CD4-positive, alpha-beta T cell treated with Interleukin-17A for 4 hours (primary cell): Measurements from ENCODE around the gene N4BP2.
"Not testable (repeated sequence)": the region's sequence is repeated elsewhere in the genome, so short reads cannot be mapped to it uniquely, and the experiment has no call there.

Experiments used
- DNase-seq: peaks from one replicate; pipeline ENCODE4 v3.0.0-alpha.2; 2020; ENCODE audit warnings: mixed read lengths

Gene N4BP2

GRCh38 chr4:40056716-40057585 lies at the start of gene N4BP2:
Gene N4BP2, plus strand, starts transcription at chr4:40056850. Its CDS starts 40,491 bp downstream, at chr4:40097341.
- peak; percentile 80 for DNase-seq

GRCh38 chr4:40016007-40016406 lies 40.6 kb upstream of the N4BP2 start:
- no peak for DNase-seq

- DNase-seq: no peak
Observed at GRCh38 chr4:40020221-40020620, 36.4 kb upstream of the N4BP2 start.

GRCh38 chr4:40021116-40021515 lies 35.5 kb upstream of the N4BP2 start:
- not testable (repeated sequence) for DNase-seq

GRCh38 chr4:40024049-40024448 lies 32.6 kb upstream of the N4BP2 start:
- DNase-seq: not testable (repeated sequence)

- DNase-seq: no peak
Observed at GRCh38 chr4:40032785-40033184, 23.9 kb upstream of the N4BP2 start.

- DNase-seq: no peak
Observed at GRCh38 chr4:40033613-40034012, 23.0 kb upstream of the N4BP2 start.

- DNase-seq: no peak
Observed at GRCh38 chr4:40038977-40039376, 17.7 kb upstream of the N4BP2 start.

- no peak for DNase-seq
Observed at GRCh38 chr4:40040908-40041307, 15.7 kb upstream of the N4BP2 start.

- no peak for DNase-seq
Observed at GRCh38 chr4:40043786-40044185, 12.9 kb upstream of the N4BP2 start.

GRCh38 chr4:40046311-40046980 lies 10.2 kb upstream of the N4BP2 start:
- DNase-seq: no peak

- DNase-seq: no peak
Observed at GRCh38 chr4:40053161-40053560, 3.5 kb upstream of the N4BP2 start.

- no peak for DNase-seq
Observed at GRCh38 chr4:40055511-40055862, 1.2 kb upstream of the N4BP2 start.

GRCh38 chr4:40055863-40056715 lies 561 bp upstream of the N4BP2 start:
- DNase-seq: peak; percentile 57

- peak; percentile 71 for DNase-seq
Observed at GRCh38 chr4:40057586-40058091, 989 bp downstream of the N4BP2 start.

- no peak for DNase-seq
Observed at GRCh38 chr4:40058121-40058520, 1.5 kb downstream of the N4BP2 start.

GRCh38 chr4:40058854-40059253 lies 2.2 kb downstream of the N4BP2 start:
- DNase-seq: no peak

- no peak for DNase-seq
Observed at GRCh38 chr4:40059362-40059761, 2.7 kb downstream of the N4BP2 start.

- DNase-seq: no peak
Observed at GRCh38 chr4:40065010-40065409, 8.4 kb downstream of the N4BP2 start.

GRCh38 chr4:40066651-40067050 lies 10.0 kb downstream of the N4BP2 start:
- no peak for DNase-seq

GRCh38 chr4:40070387-40070786 lies 13.7 kb downstream of the N4BP2 start:
- no peak for DNase-seq

- no peak for DNase-seq
Observed at GRCh38 chr4:40086421-40086820, 29.8 kb downstream of the N4BP2 start.

- no peak for DNase-seq
Observed at GRCh38 chr4:40087799-40088366, 31.2 kb downstream of the N4BP2 start.
